ENCODE data around the gene PTDSS2. TPM values are rescaled to one million over a fixed set of nuclear protein-coding genes. Genes with fewer than 3 reads are reported as not detected.

Gene PTDSS2
- total RNA-seq, 1 donor from 2014 or later = 26.3 TPM

DNA sequence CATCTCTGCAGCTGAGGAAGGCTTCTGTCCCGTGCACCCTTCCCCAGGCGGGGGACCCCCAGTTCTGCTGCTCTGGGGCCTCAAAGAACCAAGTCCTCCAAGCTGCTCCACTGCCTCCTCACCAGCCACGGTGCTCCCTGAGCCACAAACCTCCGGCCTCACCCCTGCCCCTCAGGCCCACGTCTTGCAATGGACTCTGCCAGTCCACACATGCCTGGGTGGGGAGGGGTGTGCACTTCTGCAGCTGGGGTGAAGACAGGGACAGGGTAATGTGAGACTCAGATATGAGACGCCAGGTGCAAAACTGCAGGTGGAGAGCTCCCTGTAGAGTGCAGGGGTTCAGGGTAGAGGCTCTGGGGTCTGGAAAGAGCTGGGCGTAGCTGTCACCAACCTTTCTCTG lies 3.2 kb upstream of the PTDSS2 start:
- H3K36me3 ChIP-seq (ENCODE audit: control insufficient read depth, insufficient read depth, low read length) = no peaks in the 10 kb centered on the region
- DNase-seq (ENCODE audit: low read depth) (peak; percentile 71), FAIRE-seq (no peak)
- no peak overlapping the region for H3K4me3 ChIP-seq (ENCODE audit: low read depth, low read length)
- H3K27me3 ChIP-seq (ENCODE audit: control insufficient read depth, insufficient read depth, low read length) = no peaks in the 10 kb centered on the region
- TF ChIP-seq, protein P1, sequence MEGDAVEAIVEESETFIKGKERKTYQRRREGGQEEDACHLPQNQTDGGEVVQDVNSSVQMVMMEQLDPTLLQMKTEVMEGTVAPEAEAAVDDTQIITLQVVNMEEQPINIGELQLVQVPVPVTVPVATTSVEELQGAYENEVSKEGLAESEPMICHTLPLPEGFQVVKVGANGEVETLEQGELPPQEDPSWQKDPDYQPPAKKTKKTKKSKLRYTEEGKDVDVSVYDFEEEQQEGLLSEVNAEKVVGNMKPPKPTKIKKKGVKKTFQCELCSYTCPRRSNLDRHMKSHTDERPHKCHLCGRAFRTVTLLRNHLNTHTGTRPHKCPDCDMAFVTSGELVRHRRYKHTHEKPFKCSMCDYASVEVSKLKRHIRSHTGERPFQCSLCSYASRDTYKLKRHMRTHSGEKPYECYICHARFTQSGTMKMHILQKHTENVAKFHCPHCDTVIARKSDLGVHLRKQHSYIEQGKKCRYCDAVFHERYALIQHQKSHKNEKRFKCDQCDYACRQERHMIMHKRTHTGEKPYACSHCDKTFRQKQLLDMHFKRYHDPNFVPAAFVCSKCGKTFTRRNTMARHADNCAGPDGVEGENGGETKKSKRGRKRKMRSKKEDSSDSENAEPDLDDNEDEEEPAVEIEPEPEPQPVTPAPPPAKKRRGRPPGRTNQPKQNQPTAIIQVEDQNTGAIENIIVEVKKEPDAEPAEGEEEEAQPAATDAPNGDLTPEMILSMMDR (IDR thresholded peaks at IDR 0.05; ENCODE audit: insufficient read depth, low read length, severe bottlenecking) = no peak

DNA sequence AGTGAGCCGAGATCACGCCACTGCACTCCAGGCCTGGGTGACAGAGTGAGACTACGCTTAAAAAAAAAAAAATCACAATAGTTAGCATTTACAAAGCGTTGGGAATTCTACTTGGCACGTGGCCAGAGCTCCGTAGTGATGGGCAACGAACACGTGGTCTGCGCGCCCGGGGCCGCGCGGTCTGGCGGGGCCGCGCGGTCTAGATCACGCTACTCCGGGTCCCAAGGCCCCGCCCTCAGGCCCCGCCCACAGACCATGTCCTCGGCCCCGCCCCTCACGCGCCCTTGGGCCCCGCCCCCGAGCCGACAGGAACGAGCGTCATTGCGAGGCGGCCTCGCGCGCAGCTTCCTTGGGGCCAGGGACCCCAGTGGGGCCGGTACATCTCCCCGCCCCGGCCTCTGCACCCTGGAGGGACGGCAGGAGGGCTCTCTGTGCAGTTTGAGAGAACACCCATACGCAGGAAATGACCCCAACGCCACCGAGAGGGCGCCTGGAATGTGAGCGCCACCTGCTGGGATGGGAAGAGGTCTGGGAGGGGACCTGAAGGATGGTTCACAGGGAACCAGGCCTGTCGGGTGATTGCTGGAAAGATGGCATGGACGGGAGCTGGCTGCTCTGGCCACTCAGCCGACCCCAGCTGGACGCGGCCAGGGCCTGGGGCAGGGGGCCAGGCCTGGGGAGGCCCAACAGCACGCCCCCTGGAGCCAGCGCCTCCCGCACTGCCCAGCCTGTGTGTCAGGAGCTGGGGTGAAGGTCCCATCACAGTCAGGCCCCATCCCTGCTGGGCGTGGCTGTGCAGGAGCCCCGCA lies 2.0 kb upstream of the PTDSS2 start:
- H3K4me3 ChIP-seq (ENCODE audit: low read depth, low read length) = peak overlapping the region; percentile 70
- H3K27me3 ChIP-seq (ENCODE audit: control insufficient read depth, insufficient read depth, low read length) = no peaks in the 10 kb centered on the region
- TF ChIP-seq, protein P1 (IDR thresholded peaks at IDR 0.05; ENCODE audit: insufficient read depth, low read length, severe bottlenecking) = peak; percentile 95
- peak; percentile 67 for DNase-seq (ENCODE audit: low read depth)
- no peak for FAIRE-seq
- peaks cover 6% of the 10 kb centered on the region for H3K36me3 ChIP-seq (ENCODE audit: control insufficient read depth, insufficient read depth, low read length)

DNA sequence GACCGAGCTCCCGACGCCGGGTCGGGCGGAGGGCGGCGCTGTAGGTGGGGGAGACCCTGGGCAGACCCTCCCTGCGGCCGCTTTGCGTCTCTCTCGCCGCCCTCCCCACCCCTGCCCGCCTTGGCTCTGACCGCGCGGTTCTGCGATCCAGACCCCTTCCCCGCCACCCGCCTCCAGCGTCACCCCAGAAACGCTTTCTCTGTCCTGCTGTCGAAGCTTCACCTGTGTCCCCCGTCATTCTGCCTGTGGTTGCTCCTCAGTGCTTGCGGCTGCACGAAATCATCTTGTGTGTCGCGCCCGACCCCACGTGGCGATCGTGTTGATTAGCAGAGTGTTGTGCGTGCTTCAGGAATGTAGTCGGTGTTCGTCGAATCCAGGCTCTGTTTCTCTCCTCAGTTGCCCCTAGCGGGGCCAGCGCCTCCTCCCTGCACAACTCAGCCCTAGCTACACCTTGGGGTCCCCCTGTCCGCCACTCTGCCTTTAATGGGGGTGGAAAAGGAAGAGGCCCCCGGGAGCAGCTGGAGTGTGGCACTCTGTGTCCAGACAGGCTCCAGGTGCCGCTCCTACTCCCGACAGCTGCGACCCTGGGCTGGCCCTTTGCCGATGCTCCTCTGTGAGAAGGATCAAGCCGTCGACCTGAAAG lies 851 bp downstream of the PTDSS2 start:
- H3K4me3 ChIP-seq (ENCODE audit: low read depth, low read length) = peak overlapping the region; percentile 93
- peaks cover 13% of the 10 kb centered on the region for H3K36me3 ChIP-seq (ENCODE audit: control insufficient read depth, insufficient read depth, low read length)
- TF ChIP-seq, protein P1 (IDR thresholded peaks at IDR 0.05; ENCODE audit: insufficient read depth, low read length, severe bottlenecking) = peak; percentile 54
- peak; percentile 40 for FAIRE-seq
- no peaks in the 10 kb centered on the region for H3K27me3 ChIP-seq (ENCODE audit: control insufficient read depth, insufficient read depth, low read length)
- peak; percentile 56 for DNase-seq (ENCODE audit: low read depth)

DNA sequence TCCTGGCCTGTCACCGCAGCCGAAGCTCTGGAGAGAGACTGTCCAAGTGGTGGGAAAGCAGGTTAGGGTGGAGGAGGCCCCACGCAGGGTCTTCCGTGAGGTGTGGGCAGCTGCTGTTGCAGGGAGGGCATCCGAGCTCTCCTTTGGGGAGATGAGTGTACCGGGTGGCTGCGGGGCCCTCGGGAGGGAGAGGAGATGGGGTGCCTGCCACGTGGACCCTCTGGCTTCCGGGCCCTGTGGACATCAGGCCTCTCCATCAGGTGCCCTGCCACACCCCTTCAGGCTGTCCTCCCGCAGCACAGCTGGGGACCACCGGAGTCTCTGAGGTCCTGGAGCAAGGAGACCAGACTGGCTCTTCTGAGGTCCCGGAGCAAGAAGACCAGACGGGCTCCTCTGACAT lies 1.7 kb downstream of the PTDSS2 start:
- DNase-seq (ENCODE audit: low read depth) (no peak), FAIRE-seq (no peak)
- Histone ChIP-seq H3K36me3 (ENCODE audit: control insufficient read depth, insufficient read depth, low read length) (peaks cover 13% of the 10 kb centered on the region), H3K27me3 (ENCODE audit: control insufficient read depth, insufficient read depth, low read length) (no peaks in the 10 kb centered on the region), H3K4me3 (ENCODE audit: low read depth, low read length) (no peak overlapping the region)
- TF ChIP-seq, protein P1 (IDR thresholded peaks at IDR 0.05; ENCODE audit: insufficient read depth, low read length, severe bottlenecking) = no peak

DNA sequence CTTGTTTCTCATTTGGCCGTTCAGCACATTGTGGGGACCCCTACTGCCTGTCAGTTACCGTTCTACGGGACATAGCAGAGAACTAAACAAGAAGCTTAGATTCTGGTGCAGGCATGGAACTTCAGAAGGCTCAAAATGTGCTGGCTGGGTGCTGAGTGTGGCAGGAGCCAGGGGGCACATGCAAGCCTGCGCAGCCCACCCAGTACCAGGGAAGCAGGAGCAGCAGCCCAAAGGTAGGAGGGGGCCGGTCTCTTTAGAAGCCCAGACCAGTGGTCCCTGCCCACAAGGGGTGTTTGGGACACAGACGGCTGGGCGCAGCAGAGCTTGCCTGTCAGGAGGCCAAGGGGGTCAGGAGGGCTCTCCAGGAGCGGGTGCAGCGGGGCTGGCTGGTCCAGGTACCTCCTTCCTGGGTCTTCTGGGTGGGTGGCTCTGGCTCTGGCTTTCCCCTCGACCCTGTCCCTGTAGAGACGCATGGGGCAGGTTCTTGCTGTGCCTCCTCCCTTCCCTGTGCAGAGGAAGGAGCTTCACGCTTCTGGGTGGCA lies 2.2 kb downstream of the PTDSS2 start:
- FAIRE-seq = no peak
- no peak for DNase-seq (ENCODE audit: low read depth)
- H3K4me3 ChIP-seq (ENCODE audit: low read depth, low read length) = no peak overlapping the region
- H3K36me3 ChIP-seq (ENCODE audit: control insufficient read depth, insufficient read depth, low read length) = peaks cover 13% of the 10 kb centered on the region
- TF ChIP-seq, protein P1 (IDR thresholded peaks at IDR 0.05; ENCODE audit: insufficient read depth, low read length, severe bottlenecking) = no peak
- H3K27me3 ChIP-seq (ENCODE audit: control insufficient read depth, insufficient read depth, low read length) = no peaks in the 10 kb centered on the region

All from bronchial epithelial cell (primary cell).